Panc1 (cell line): Measurements from ENCODE around the gene HERC3. TPM values are rescaled to one million over a fixed set of nuclear protein-coding genes. Genes with fewer than 3 reads are reported as not detected.

Experiments used
- ATAC-seq: fragments of 200-7000 bp; cut with Tn5 transposase; 2 replicates; pipeline ENCODE4 v1.9.1; 2020; ENCODE audit warnings: mild to moderate bottlenecking, moderate library complexity
- BruUV-seq: library from RNA; stranded (reverse); fragments of 400-500 nt; replicated peaks from 2 replicates; lab custom pipeline; 2021; lab: Mats Ljungman, UMichigan
- CTCF ChIA-PET: fragments of 300-600 bp; sonication (Branson Sonifier 250); formaldehyde crosslinking; loops from one replicate; lab custom pipeline; 2022; ENCODE audit warnings: antibody characterized with exemption; lab: Charles Lee
- POLR2A ChIA-PET: fragments of 300-600 bp; sonication (Branson Sonifier 250); formaldehyde crosslinking; loops from one replicate; lab custom pipeline; 2022; ENCODE audit warnings: antibody characterized with exemption; lab: Charles Lee
- DNase-seq: peaks from one replicate; pipeline ENCODE4 v3.0.0-alpha.2; 2010; ENCODE audit warnings: low read depth, low spot score
- H3K27ac ChIP-seq: 2 replicates; pipeline ENCODE4 v1.5.1; 2011; ENCODE audit warnings: mild to moderate bottlenecking, low read length, inconsistent platforms
- H3K27me3 ChIP-seq: fragments of 200-500 bp; sonication (Bioruptor generic); 2 replicates; pipeline ENCODE4 v1.6.0; 2014; ENCODE audit warnings: low read length, inconsistent platforms; ENCODE audit not compliant: control insufficient read depth, insufficient read depth
- H3K36me3 ChIP-seq: fragments of 200-500 bp; sonication (Bioruptor generic); 2 replicates; pipeline ENCODE4 v1.5.1; 2014; ENCODE audit warnings: inconsistent platforms, mild to moderate bottlenecking, low read length, moderate library complexity; ENCODE audit not compliant: control insufficient read depth, insufficient read depth
- H3K4me1 ChIP-seq: 2 replicates; pipeline ENCODE4 v1.5.1; 2011; ENCODE audit warnings: inconsistent platforms, mild to moderate bottlenecking, low read length, moderate library complexity; ENCODE audit not compliant: control insufficient read depth, insufficient read depth
- H3K4me3 ChIP-seq, 2 experiments: 2 replicates each; pipeline ENCODE4 v1.5.1; 2011 to 2012; ENCODE audit warnings: low read depth in 2 of 2, low read length in 2 of 2, mild to moderate bottlenecking in 2 of 2, inconsistent platforms in 1 of 2, moderate library complexity in 1 of 2
- H3K9me3 ChIP-seq: fragments of 200-500 bp; sonication (Bioruptor generic); 2 replicates; pipeline ENCODE4 v1.5.1; 2014; ENCODE audit warnings: low read depth, mild to moderate bottlenecking, inconsistent platforms, low read length, moderate library complexity; ENCODE audit not compliant: control insufficient read depth, insufficient read depth
- CTCF ChIP-seq: fragments of 450-650 bp; IDR thresholded peaks from 2 replicates; pipeline ENCODE4 v1.5.1; 2017; ENCODE audit warnings: mild to moderate bottlenecking
- POLR2AphosphoS5 ChIP-seq: IDR thresholded peaks from 2 replicates; pipeline ENCODE4 v1.6.1; 2012; ENCODE audit warnings: mild to moderate bottlenecking, low read depth, low read length, moderate library complexity
- REST ChIP-seq, 2 experiments: IDR thresholded peaks; 2 replicates each; pipeline ENCODE4 v1.6.1; 2011 to 2012; ENCODE audit warnings: low read depth in 2 of 2, control low read depth in 1 of 2, low read length in 1 of 2, mild to moderate bottlenecking in 1 of 2, moderate library complexity in 1 of 2; ENCODE audit not compliant: insufficient read depth in 1 of 2
- SIN3A ChIP-seq: IDR thresholded peaks from 2 replicates; pipeline ENCODE4 v1.6.1; 2012; ENCODE audit warnings: low read depth, mild to moderate bottlenecking, low read length, moderate library complexity, borderline replicate concordance; ENCODE audit not compliant: insufficient read depth
- TCF7L2 ChIP-seq: IDR thresholded peaks from 2 replicates; pipeline ENCODE4 v1.6.1; 2011; ENCODE audit warnings: mild to moderate bottlenecking, low read depth, low read length, inconsistent platforms
- in situ Hi-C: cut with HindIII; loops from 2 replicates; pipeline ENCODE4 v1.10.0; 2016; ENCODE audit warnings: low sequenced_read_pairs, low pct_unique_long_range_greater_than_20kb
- intact Hi-C: fragments of 100-400 bp; cut with micrococcal nuclease; formaldehyde crosslinking; loops from one replicate; pipeline ENCODE4 v1.10.0; 2022; ENCODE audit not compliant: unreplicated experiment
- total RNA-seq: library from RNA; stranded (reverse); gene quantifications from one replicate; pipeline ENCODE4 v1.2.1, GENCODE V29; 2021; ENCODE audit not compliant: unreplicated experiment

The HERC3 gene
- total RNA-seq, 1 experiment from 2014 or later, result 1.1 TPM

- Histone ChIP-seq H3K27me3 (no peaks in the 10 kb centered on the region), H3K36me3 (no peaks in the 10 kb centered on the region), H3K4me1 (no peaks in the 10 kb centered on the region), H3K9me3 (no peaks in the 10 kb centered on the region), H3K27ac (no peak overlapping the region), H3K4me3 (no peak overlapping the region)
- intact Hi-C loops (no loop called here), in situ Hi-C loops (no loop called here)
- no TSS peak for BruUV-seq
- POLR2A ChIA-PET, result no interaction called here
- CTCF ChIA-PET, result no interaction called here
- TF ChIP-seq REST (IDR thresholded peaks at IDR 0.05; ENCODE audit: insufficient read depth in 1 of 2, low read depth in 2 of 2, low read length in 1 of 2) (no peak), POLR2AphosphoS5 (no peak), CTCF (no peak), SIN3A (no peak), TCF7L2 (no peak)
- DNase-seq, result no peak
- no peak for ATAC-seq
Measured at GRCh38 chr4:88567591-88567990, 24.7 kb upstream of the HERC3 start.

GRCh38 chr4:88570001-88570400 lies 22.3 kb upstream of the HERC3 start:
- no peaks in the 10 kb centered on the region for H3K9me3 ChIP-seq
- ChIA-PET POLR2A (no interaction called here), CTCF (no interaction called here)
- intact Hi-C loops, result no loop called here
- H3K4me1 ChIP-seq, result no peaks in the 10 kb centered on the region
- no peaks in the 10 kb centered on the region for H3K27me3 ChIP-seq
- DNase-seq, result no peak
- ATAC-seq, result no peak
- in situ Hi-C loops, result no loop called here
- no peak overlapping the region for H3K27ac ChIP-seq
- TF ChIP-seq POLR2AphosphoS5 (no peak), CTCF (no peak), SIN3A (no peak), TCF7L2 (no peak), REST (IDR thresholded peaks at IDR 0.05; ENCODE audit: insufficient read depth in 1 of 2, low read depth in 2 of 2, low read length in 1 of 2) (no peak)
- no peaks in the 10 kb centered on the region for H3K36me3 ChIP-seq
- no peak overlapping the region for H3K4me3 ChIP-seq
- BruUV-seq, result no TSS peak
